SK-N-SH (cell line): Measurements from ENCODE around the gene IQGAP2. TPM values are rescaled to one million over a fixed set of nuclear protein-coding genes. Genes with fewer than 3 reads are reported as not detected.

Experiments
- CTCF ChIA-PET: fragments of 300-600, 350-600 bp; formaldehyde crosslinking; extraction: SDS; loops from one replicate; lab custom pipeline; 2021; lab: Yijun Ruan, JAX
- POLR2A ChIA-PET: fragments of 350-600 bp; sonication (Branson Sonifier 250); formaldehyde crosslinking; extraction: SDS; loops from one replicate; lab custom pipeline; 2020; ENCODE audit warnings: antibody characterized with exemption, inconsistent platforms; lab: Yijun Ruan, JAX
- DNase-seq: peaks from one replicate; pipeline ENCODE4 v3.0.0; 2012
- H2AFZ ChIP-seq: fragments of 200-600 bp; sonication (generic); 2 replicates; pipeline ENCODE4 v1.8.1; 2016; ENCODE audit warnings: antibody characterized with exemption, mild to moderate bottlenecking, low read depth
- H3F3A ChIP-seq: fragments of 200-600 bp; sonication (generic); replicated peaks from 2 replicates; pipeline ENCODE3; 2016; ENCODE audit warnings: antibody characterized with exemption, mild to moderate bottlenecking; ENCODE audit not compliant: insufficient read depth
- H3K27ac ChIP-seq, 2 experiments: fragments of 200-500 bp in 1 of 2; fragments of 200-600 bp in 1 of 2; sonication (Bioruptor generic) in 1 of 2; sonication (generic), shearing (Covaris generic) in 1 of 2; 2 replicates each; pipeline versions ENCODE4 v1.5.1 to v1.6.1; 2014 to 2016; ENCODE audit warnings: low read depth in 2 of 2, inconsistent platforms in 1 of 2, low read length in 1 of 2, mild to moderate bottlenecking in 1 of 2, mixed read lengths in 1 of 2
- H3K27me3 ChIP-seq: fragments of 200-600 bp; sonication (generic), shearing (Covaris generic); 2 replicates; pipeline ENCODE4 v1.6.1; 2016; ENCODE audit warnings: mixed run types; ENCODE audit not compliant: insufficient read depth
- H3K36me3 ChIP-seq, 2 experiments: fragments of 200-500 bp in 1 of 2; fragments of 200-600 bp in 1 of 2; sonication (Bioruptor generic) in 1 of 2; sonication (generic) in 1 of 2; replicated peaks in 1 of 2; 2 replicates each; pipeline versions ENCODE3 to v1.5.1; 2014 to 2016; ENCODE audit warnings: low read length in 1 of 2, mild to moderate bottlenecking in 1 of 2; ENCODE audit not compliant: insufficient read depth in 2 of 2, control insufficient read depth in 1 of 2
- H3K4me1 ChIP-seq, 2 experiments: fragments of 200-500 bp in 1 of 2; fragments of 200-600 bp in 1 of 2; sonication (Bioruptor generic) in 1 of 2; sonication (generic), shearing (Covaris generic) in 1 of 2; 2 replicates each; pipeline versions ENCODE4 v1.5.1 to v1.6.1; 2014 to 2016; ENCODE audit warnings: low read depth in 1 of 2, low read length in 1 of 2, mixed run types in 1 of 2; ENCODE audit not compliant: insufficient read depth in 2 of 2, control insufficient read depth in 1 of 2
- H3K4me2 ChIP-seq: fragments of 200-600 bp; sonication (generic), shearing (Covaris generic); 2 replicates; pipeline ENCODE4 v1.6.1; 2017; ENCODE audit warnings: mixed run types
- H3K4me3 ChIP-seq, 2 experiments: fragments of 200-500 bp in 1 of 2; fragments of 200-600 bp in 1 of 2; sonication (Bioruptor generic) in 1 of 2; sonication (generic), shearing (Covaris generic) in 1 of 2; 2 replicates each; pipeline versions ENCODE4 v1.5.1 to v1.8.1; 2014 to 2016; ENCODE audit warnings: low read depth in 2 of 2, inconsistent platforms in 1 of 2, low read length in 1 of 2, mild to moderate bottlenecking in 1 of 2, mixed read lengths in 1 of 2, moderate library complexity in 1 of 2
- H3K79me2 ChIP-seq: fragments of 200-600 bp; sonication (generic); 2 replicates; pipeline ENCODE4 v1.8.1; 2017; ENCODE audit warnings: mild to moderate bottlenecking; ENCODE audit not compliant: insufficient read depth
- H3K9ac ChIP-seq: fragments of 200-600 bp; sonication (generic); 2 replicates; pipeline ENCODE4 v1.6.1; 2017; ENCODE audit warnings: mixed run types
- H3K9me2 ChIP-seq: fragments of 200-600 bp; sonication (generic); 2 replicates; pipeline ENCODE4 v1.6.1; 2017; ENCODE audit warnings: mixed run types
- H3K9me3 ChIP-seq: fragments of 200-600 bp; sonication (generic); 2 replicates; pipeline ENCODE4 v1.6.1; 2017; ENCODE audit warnings: mixed run types, mild to moderate bottlenecking, moderate library complexity
- H4K20me1 ChIP-seq: fragments of 200-600 bp; sonication (generic); 2 replicates; pipeline ENCODE4 v1.6.1; 2017; ENCODE audit warnings: mild to moderate bottlenecking, mixed run types; ENCODE audit not compliant: insufficient read depth
- CTCF ChIP-seq: fragments of 200-600 bp; sonication (generic); IDR thresholded peaks from 2 replicates; pipeline ENCODE4 v1.6.1; 2017; ENCODE audit warnings: antibody characterized with exemption, mild to moderate bottlenecking, moderate library complexity
- EZH2phosphoT487 ChIP-seq: fragments of 200-600 bp; sonication (generic); IDR thresholded peaks from 2 replicates; pipeline ENCODE4 v1.6.1; 2017; ENCODE audit warnings: low read depth, mixed run types, mild to moderate bottlenecking, antibody characterized with exemption, moderate library complexity, borderline replicate concordance
- FOXJ3 ChIP-seq: sonication (generic); formaldehyde crosslinking; IDR thresholded peaks from 2 replicates; pipeline ENCODE4 v1.5.1; 2020; ENCODE audit warnings: mild to moderate bottlenecking, missing genetic modification reagents
- FOXM1 ChIP-seq: IDR thresholded peaks from 2 replicates; pipeline ENCODE4 v1.4.0; 2012; ENCODE audit warnings: low read depth, mild to moderate bottlenecking
- GABPA ChIP-seq: IDR thresholded peaks from 2 replicates; pipeline ENCODE4 v1.4.0; 2012; ENCODE audit warnings: low read depth, mild to moderate bottlenecking
- MAX ChIP-seq: IDR thresholded peaks from 2 replicates; pipeline ENCODE4 v1.4.0; 2012; ENCODE audit warnings: low read depth
- MEF2A ChIP-seq: IDR thresholded peaks from 2 replicates; pipeline ENCODE4 v1.4.0; 2012; ENCODE audit warnings: low read depth, borderline replicate concordance
- MXI1 ChIP-seq: IDR thresholded peaks from 2 replicates; pipeline ENCODE4 v1.6.1; 2012; ENCODE audit warnings: mild to moderate bottlenecking, low read depth, low read length, improper control_type of control experiment
- NRF1 ChIP-seq: IDR thresholded peaks from 2 replicates; pipeline ENCODE4 v1.6.1; 2012; ENCODE audit warnings: low read depth, mild to moderate bottlenecking, low read length
- PBX3 ChIP-seq: IDR thresholded peaks from 2 replicates; pipeline ENCODE4; 2012
- POLR2AphosphoS5 ChIP-seq: IDR thresholded peaks from 2 replicates; pipeline ENCODE4 v1.6.1; 2012; ENCODE audit warnings: low read depth, low read length
- RAD21 ChIP-seq: IDR thresholded peaks from 2 replicates; pipeline ENCODE4 v1.6.1; 2012; ENCODE audit warnings: mild to moderate bottlenecking, low read length
- REST ChIP-seq: IDR thresholded peaks from 2 replicates; pipeline ENCODE4 v1.6.1; 2012; ENCODE audit warnings: mild to moderate bottlenecking, low read depth, low read length, moderate library complexity
- RXRA ChIP-seq: IDR thresholded peaks from 2 replicates; pipeline ENCODE4 v1.4.0; 2012; ENCODE audit warnings: low read depth, mild to moderate bottlenecking, borderline replicate concordance
- SIN3A ChIP-seq: IDR thresholded peaks from 2 replicates; pipeline ENCODE4 v1.6.1; 2012; ENCODE audit warnings: low read depth, mild to moderate bottlenecking, low read length, moderate library complexity, borderline replicate concordance
- TCF12 ChIP-seq: IDR thresholded peaks from 2 replicates; pipeline ENCODE4 v1.4.0; 2012
- USF1 ChIP-seq: IDR thresholded peaks from 2 replicates; pipeline ENCODE4 v1.4.0; 2012; ENCODE audit warnings: low read depth, borderline replicate concordance
- ZBTB33 ChIP-seq: IDR thresholded peaks from 2 replicates; pipeline ENCODE4 v1.4.0; 2012; ENCODE audit warnings: low read depth, borderline replicate concordance
- WGBS: methylation state at CpG from one replicate; pipeline ENCODE4 v1.1.6; 2017; ENCODE audit warnings: low lambda C conversion rate; 5-methylcytosine and 5-hydroxymethylcytosine counted together
- polyA plus RNA-seq, 3 experiments: library from polyadenylated mRNA; depleted of rRNA; stranded (reverse); fragments of >200 nt; gene quantifications; 2 replicates each; pipeline ENCODE4 v1.2.3, GENCODE V29; 2012

IQGAP2 gene
- polyA plus RNA-seq, 1 of the 3 experiments (the other 2 are of a cell fraction), result 2.1 TPM

GRCh38 chr5:76617229-76617628 is 214.1 kb downstream of the IQGAP2 start:
- ChIA-PET POLR2A (interaction anchor here (0.7 kb wide), 1 partner anchor 160 kb away, joined by 3 read pairs; no protein-coding TSS in a partner anchor), CTCF (interaction anchor here (1.5 to 2.0 kb wide), 4 partner anchors 10 to 157 kb away, joined by 3 to 7 read pairs (median 6); no protein-coding TSS in a partner anchor)
- peak overlapping the region in 1 of 2 experiments; percentile 74; a peak in 2 of 4 replicates for H3K27ac ChIP-seq
- H3K4me3 ChIP-seq, result no peak overlapping the region
- H3K27me3 ChIP-seq, result no peaks in the 10 kb centered on the region
- H3K9ac ChIP-seq, result peak overlapping the region; percentile 13; the same call in 1 of the 2 replicates
- H3F3A ChIP-seq, result peaks cover 38% of the 10 kb centered on the region
- H3K9me3 ChIP-seq, result no peaks in the 10 kb centered on the region
- no peak for TF ChIP-seq GABPA
- TF ChIP-seq REST, result no peak
- no peak for TF ChIP-seq RXRA
- TF ChIP-seq MEF2A, result no peak
- no peak for TF ChIP-seq MXI1
- TF ChIP-seq FOXM1, result no peak
- TF ChIP-seq FOXJ3, result no peak
- no peak for TF ChIP-seq EZH2phosphoT487
- TF ChIP-seq SIN3A, result no peak
- TF ChIP-seq NRF1, result no peak
- no peak for TF ChIP-seq RAD21
- peaks cover 40% of the 10 kb centered on the region for H3K79me2 ChIP-seq
- H3K36me3 ChIP-seq, result peaks cover 7 to 19% of the 10 kb centered on the region in 2 experiments
- H3K4me2 ChIP-seq, result peak overlapping the region; percentile 32; the same call in 1 of the 2 replicates
- H4K20me1 ChIP-seq, result no peaks in the 10 kb centered on the region
- no peak for DNase-seq
- peaks cover 0 to 51% of the 10 kb centered on the region in 2 experiments; a peak in 2 of 4 replicates for H3K4me1 ChIP-seq
- WGBS, result 80% methylated on average over 4 of the region's 4 CpGs
- H2AFZ ChIP-seq, result no peak overlapping the region
- no peaks in the 10 kb centered on the region for H3K9me2 ChIP-seq

GRCh38 chr5:76617675-76618074 is 214.6 kb downstream of the IQGAP2 start:
- no peaks in the 10 kb centered on the region for H3K27me3 ChIP-seq
- peaks cover 38% of the 10 kb centered on the region for H3F3A ChIP-seq
- H3K4me3 ChIP-seq, result no peak overlapping the region
- no peaks in the 10 kb centered on the region for H3K9me2 ChIP-seq
- H3K9ac ChIP-seq, result peak overlapping the region; percentile 13; the same call in 1 of the 2 replicates
- H3K4me2 ChIP-seq, result 0 out of 2 replicates have a peak overlapping the region, but pooled peaks have one; percentile 32
- 26% methylated on average over 4 of the region's 4 CpGs for WGBS
- no peaks in the 10 kb centered on the region for H4K20me1 ChIP-seq
- peaks cover 7 to 19% of the 10 kb centered on the region in 2 experiments for H3K36me3 ChIP-seq
- ChIA-PET POLR2A (interaction anchor here (0.7 kb wide), 1 partner anchor 160 kb away, joined by 3 read pairs; no protein-coding TSS in a partner anchor), CTCF (interaction anchor here (1.7 to 2.0 kb wide), 2 partner anchors 10 to 157 kb away, joined by 5 to 7 read pairs; no protein-coding TSS in a partner anchor)
- H3K9me3 ChIP-seq, result no peaks in the 10 kb centered on the region
- peaks cover 44% of the 10 kb centered on the region for H3K79me2 ChIP-seq
- H3K27ac ChIP-seq, result peak overlapping the region in 1 of 2 experiments; percentile 74; a peak in 2 of 4 replicates
- H2AFZ ChIP-seq, result no peak overlapping the region
- H3K4me1 ChIP-seq, result peaks cover 0 to 51% of the 10 kb centered on the region in 2 experiments; a peak in 2 of 4 replicates
- no peak for DNase-seq
- TF ChIP-seq USF1 (no peak), CTCF (no peak), POLR2AphosphoS5 (no peak; the same call in 1 of the 2 replicates), TCF12 (peak; percentile 61; the same call in 1 of the 2 replicates), PBX3 (peak; percentile 41; the same call in 1 of the 2 replicates), ZBTB33 (no peak), MAX (no peak), NRF1 (no peak)
